Calu3 (cell line): Measurements from ENCODE around the gene PGF. TPM values are rescaled to one million over a fixed set of nuclear protein-coding genes. Genes with fewer than 3 reads are reported as not detected.

Experiments
- BruUV-seq: library from RNA; stranded (reverse); fragments of 400-500 nt; replicated peaks from 2 replicates; lab custom pipeline; 2021; lab: Mats Ljungman, UMichigan
- CTCF ChIA-PET: fragments of 300-600 bp; sonication (Branson Sonifier 250); formaldehyde crosslinking; loops from one replicate; lab custom pipeline; 2022; ENCODE audit warnings: antibody characterized with exemption; lab: Charles Lee
- DNase-seq: peaks from one replicate; pipeline ENCODE4 v3.0.0; 2022
- H3K27ac Mint-ChIP-seq: one replicate; pipeline ENCODE4 v1.8.0; 2022; ENCODE audit warnings: mixed read lengths; ENCODE audit not compliant: unreplicated experiment
- H3K27me3 Mint-ChIP-seq: one replicate; pipeline ENCODE4 v1.8.0; 2022; ENCODE audit warnings: mixed read lengths; ENCODE audit not compliant: unreplicated experiment
- H3K36me3 Mint-ChIP-seq: one replicate; pipeline ENCODE4 v1.8.0; 2022; ENCODE audit warnings: mild to moderate bottlenecking, moderate library complexity, mixed read lengths; ENCODE audit not compliant: insufficient read depth, unreplicated experiment
- H3K4me1 Mint-ChIP-seq: one replicate; pipeline ENCODE4 v1.8.0; 2022; ENCODE audit warnings: mild to moderate bottlenecking, low read depth, mixed read lengths; ENCODE audit not compliant: unreplicated experiment
- H3K4me3 Mint-ChIP-seq: one replicate; pipeline ENCODE4 v1.8.0; 2022; ENCODE audit warnings: mild to moderate bottlenecking, low read depth, moderate library complexity, mixed read lengths; ENCODE audit not compliant: unreplicated experiment
- H3K9me3 Mint-ChIP-seq: one replicate; pipeline ENCODE4 v1.8.0; 2022; ENCODE audit warnings: low read depth, mixed read lengths; ENCODE audit not compliant: unreplicated experiment
- CTCF ChIP-seq: fragments of 200-600 bp; IDR thresholded peaks from one replicate; pipeline ENCODE4 v1.8.0; 2022; ENCODE audit warnings: antibody characterized with exemption; ENCODE audit not compliant: unreplicated experiment
- intact Hi-C: fragments of 100-400 bp; cut with micrococcal nuclease; formaldehyde crosslinking; loops from one replicate; pipeline ENCODE4 v1.10.0; 2022; ENCODE audit not compliant: unreplicated experiment
- total RNA-seq: library from RNA; stranded (reverse); gene quantifications from 2 replicates; pipeline ENCODE4 v1.2.3, GENCODE V29; 2022

PGF gene
- total RNA-seq, 1 experiment from 2014 or later, result 2.1 TPM

DNA sequence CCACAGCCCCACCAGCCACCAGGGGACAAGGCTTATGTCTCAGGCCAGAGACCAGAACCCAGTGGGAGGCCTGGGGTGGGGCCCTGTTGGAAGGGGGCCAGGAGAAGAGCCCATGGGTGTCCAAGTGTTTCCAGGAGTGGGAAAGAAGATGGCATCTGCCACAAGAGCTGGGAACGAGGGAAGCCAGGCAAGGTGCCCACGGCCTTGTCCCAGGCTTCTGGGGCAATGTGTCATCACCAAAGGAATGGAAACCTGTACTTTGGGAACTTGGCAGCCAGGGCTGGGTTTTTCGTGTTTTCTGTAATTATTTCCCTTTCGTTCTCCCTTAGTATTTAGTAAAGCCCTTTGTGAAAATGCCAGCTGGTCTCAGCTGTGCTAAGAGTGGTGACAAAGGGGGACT is 5.3 kb upstream of the PGF start:
- Mint-ChIP-seq H3K9me3 (no peaks in the 10 kb centered on the region), H3K4me3 (no peak overlapping the region), H3K27me3 (peaks cover 46% of the 10 kb centered on the region), H3K27ac (no peak overlapping the region), H3K36me3 (peaks cover 4% of the 10 kb centered on the region), H3K4me1 (peaks cover 8% of the 10 kb centered on the region)
- DNase-seq, result no peak
- BruUV-seq, result no TSS peak
- CTCF ChIA-PET, result no interaction called here
- intact Hi-C loops, result no loop called here
- no peak for TF ChIP-seq CTCF

GRCh38 chr14:74959596-74960180 is 4.3 kb upstream of the PGF start:
- H3K4me1 Mint-ChIP-seq, result peaks cover 8% of the 10 kb centered on the region
- intact Hi-C loops, result no loop called here
- peaks cover 46% of the 10 kb centered on the region for H3K27me3 Mint-ChIP-seq
- peaks cover 4% of the 10 kb centered on the region for H3K36me3 Mint-ChIP-seq
- H3K27ac Mint-ChIP-seq, result no peak overlapping the region
- H3K4me3 Mint-ChIP-seq, result no peak overlapping the region
- CTCF ChIA-PET, result no interaction called here
- no peaks in the 10 kb centered on the region for H3K9me3 Mint-ChIP-seq
- TF ChIP-seq CTCF, result no peak
- no peak for DNase-seq
- BruUV-seq, result no TSS peak

- DNase-seq, result no peak
- Mint-ChIP-seq H3K9me3 (no peaks in the 10 kb centered on the region), H3K4me3 (peak overlapping the region; percentile 65), H3K4me1 (no peaks in the 10 kb centered on the region), H3K27ac (no peak overlapping the region), H3K27me3 (peaks cover 15% of the 10 kb centered on the region), H3K36me3 (peaks cover 4% of the 10 kb centered on the region)
- intact Hi-C loops, result no loop called here
- no peak for TF ChIP-seq CTCF
- CTCF ChIA-PET, result no interaction called here
- BruUV-seq, result no TSS peak
Observed at GRCh38 chr14:74956280-74957072, 1.1 kb upstream of the PGF start.

- TF ChIP-seq CTCF, result no peak
- H3K4me3 Mint-ChIP-seq, result peak overlapping the region; percentile 65
- no peaks in the 10 kb centered on the region for H3K9me3 Mint-ChIP-seq
- BruUV-seq, result no TSS peak
- H3K4me1 Mint-ChIP-seq, result no peaks in the 10 kb centered on the region
- peaks cover 15% of the 10 kb centered on the region for H3K27me3 Mint-ChIP-seq
- no peak for DNase-seq
- intact Hi-C loops, result no loop called here
- H3K27ac Mint-ChIP-seq, result no peak overlapping the region
- H3K36me3 Mint-ChIP-seq, result peaks cover 7% of the 10 kb centered on the region
- CTCF ChIA-PET, result no interaction called here
Observed at GRCh38 chr14:74956027-74956279, 556 bp upstream of the PGF start.
